ENCODE data around the gene ABCD1. TPM values are rescaled to one million over a fixed set of nuclear protein-coding genes. Genes with fewer than 3 reads are reported as not detected.

ABCD1 gene
- total and polyA plus RNA-seq, 4 donors, result 4.0 to 10.8 (median 7.6) TPM

DNA sequence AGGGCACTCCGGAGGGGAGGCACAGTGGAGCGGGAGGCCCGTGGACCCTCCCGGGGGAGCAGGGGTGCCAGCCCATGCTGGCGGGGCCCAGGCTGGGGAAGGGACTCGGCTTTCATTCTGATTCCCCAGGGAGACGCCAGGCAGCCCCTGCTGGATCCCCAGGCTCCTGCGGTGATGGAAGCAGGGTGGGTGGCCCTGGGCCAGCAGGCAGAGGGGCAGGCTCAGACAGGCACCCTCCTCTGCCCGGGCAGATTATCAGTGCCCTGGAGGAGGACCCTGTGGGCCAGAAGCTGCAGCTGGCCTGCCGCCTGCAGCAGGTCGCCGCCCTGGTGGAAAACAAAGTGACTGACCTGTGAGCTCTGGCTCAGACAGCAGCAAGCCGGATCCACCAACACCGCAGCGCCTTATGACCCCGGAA is 54.0 kb downstream of the ABCD1 start (continued):
- TF ChIP-seq GABPA (IDR thresholded peaks at IDR 0.05 in 1 of 2, conservative IDR thresholded peaks at IDR 0.05 in 1 of 2) (no peak), HNF4A (conservative IDR thresholded peaks at IDR 0.05) (no peak), HNF4G (IDR thresholded peaks at IDR 0.05) (no peak), MAX (IDR thresholded peaks at IDR 0.05) (no peak)

DNA sequence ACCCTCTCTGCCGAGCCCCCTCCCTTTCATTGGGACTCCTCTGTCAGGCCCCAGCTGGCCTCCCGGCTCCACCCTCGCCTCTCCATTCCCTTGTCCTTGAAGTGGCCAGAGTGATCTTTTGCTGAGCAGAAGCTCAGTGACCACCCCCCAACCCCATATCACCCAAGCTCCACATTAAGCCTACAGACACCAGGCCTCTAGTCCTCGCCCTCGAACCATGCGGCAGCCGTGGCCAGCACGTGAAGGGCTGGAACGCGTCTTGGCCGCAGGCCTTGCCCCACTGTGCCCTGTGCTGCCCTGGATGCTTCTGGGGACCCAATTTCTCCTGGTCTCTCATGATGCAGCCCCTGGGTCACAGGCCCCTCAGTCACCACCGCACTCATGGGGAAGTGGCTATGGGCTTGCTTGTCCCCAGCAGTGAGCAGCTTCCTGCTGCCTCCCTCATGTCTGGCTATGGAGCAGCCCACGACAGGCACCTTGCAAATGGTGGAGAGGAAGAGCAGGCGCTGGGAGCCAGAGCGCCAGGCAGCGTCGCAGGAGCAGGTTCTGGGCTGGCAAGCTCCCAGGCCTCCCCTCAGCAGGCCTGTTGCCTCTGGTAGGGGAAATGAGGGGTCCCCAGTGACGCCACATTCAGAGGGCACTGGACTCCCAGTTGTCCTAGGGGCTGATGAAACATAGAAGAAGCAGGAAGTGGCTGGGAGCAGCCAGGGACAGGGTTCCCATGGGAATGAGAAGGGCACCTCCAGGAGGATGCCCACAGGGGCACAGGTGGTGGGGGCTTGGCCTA is 55.4 kb downstream of the ABCD1 start:
- no peaks in the 10 kb centered on the region for H3K27me3 ChIP-seq (ENCODE audit: control insufficient read depth in 4 of 4, insufficient read depth in 4 of 4, low read length in 3 of 4)
- WGBS, result 72% methylated on average over 18 of the region's 18 CpGs
- no peak for DNase-seq (ENCODE audit: low spot score)
- no peaks in the 10 kb centered on the region for H3K9me3 ChIP-seq (ENCODE audit: control insufficient read depth in 4 of 4, low read length in 3 of 4)
- no peak overlapping the region for H3K27ac ChIP-seq (ENCODE audit: low read depth in 1 of 2, low read length in 2 of 2)
- no peaks in the 10 kb centered on the region for H3K4me1 ChIP-seq (ENCODE audit: control insufficient read depth in 4 of 4, insufficient read depth in 4 of 4, low read length in 3 of 4)
- TF ChIP-seq ZBTB33 (IDR thresholded peaks at IDR 0.05) (no peak), GABPA (IDR thresholded peaks at IDR 0.05 in 1 of 2, conservative IDR thresholded peaks at IDR 0.05 in 1 of 2) (no peak), HNF4G (IDR thresholded peaks at IDR 0.05) (no peak), FOXA2 (IDR thresholded peaks at IDR 0.05) (no peak), EGR1 (IDR thresholded peaks at IDR 0.05; ENCODE audit: low read depth in 2 of 2) (no peak), TAF1 (conservative IDR thresholded peaks at IDR 0.05) (no peak), RAD21 (IDR thresholded peaks at IDR 0.05) (no peak)
- TF ChIP-seq, protein P1, sequence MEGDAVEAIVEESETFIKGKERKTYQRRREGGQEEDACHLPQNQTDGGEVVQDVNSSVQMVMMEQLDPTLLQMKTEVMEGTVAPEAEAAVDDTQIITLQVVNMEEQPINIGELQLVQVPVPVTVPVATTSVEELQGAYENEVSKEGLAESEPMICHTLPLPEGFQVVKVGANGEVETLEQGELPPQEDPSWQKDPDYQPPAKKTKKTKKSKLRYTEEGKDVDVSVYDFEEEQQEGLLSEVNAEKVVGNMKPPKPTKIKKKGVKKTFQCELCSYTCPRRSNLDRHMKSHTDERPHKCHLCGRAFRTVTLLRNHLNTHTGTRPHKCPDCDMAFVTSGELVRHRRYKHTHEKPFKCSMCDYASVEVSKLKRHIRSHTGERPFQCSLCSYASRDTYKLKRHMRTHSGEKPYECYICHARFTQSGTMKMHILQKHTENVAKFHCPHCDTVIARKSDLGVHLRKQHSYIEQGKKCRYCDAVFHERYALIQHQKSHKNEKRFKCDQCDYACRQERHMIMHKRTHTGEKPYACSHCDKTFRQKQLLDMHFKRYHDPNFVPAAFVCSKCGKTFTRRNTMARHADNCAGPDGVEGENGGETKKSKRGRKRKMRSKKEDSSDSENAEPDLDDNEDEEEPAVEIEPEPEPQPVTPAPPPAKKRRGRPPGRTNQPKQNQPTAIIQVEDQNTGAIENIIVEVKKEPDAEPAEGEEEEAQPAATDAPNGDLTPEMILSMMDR (IDR thresholded peaks at IDR 0.05; ENCODE audit: low read depth, low read length, missing input control), result no peak
- no peak overlapping the region for H3K4me3 ChIP-seq (ENCODE audit: low read depth in 1 of 3, low read length in 3 of 3)
- H3K9ac ChIP-seq (ENCODE audit: low read depth in 1 of 2, low read length in 2 of 2), result no peak overlapping the region
- peaks cover 0 to 1% (median 0%) of the 10 kb centered on the region in 4 donors for H3K36me3 ChIP-seq (ENCODE audit: control insufficient read depth in 4 of 4, insufficient read depth in 3 of 4, low read depth in 1 of 4, low read length in 3 of 4)

DNA sequence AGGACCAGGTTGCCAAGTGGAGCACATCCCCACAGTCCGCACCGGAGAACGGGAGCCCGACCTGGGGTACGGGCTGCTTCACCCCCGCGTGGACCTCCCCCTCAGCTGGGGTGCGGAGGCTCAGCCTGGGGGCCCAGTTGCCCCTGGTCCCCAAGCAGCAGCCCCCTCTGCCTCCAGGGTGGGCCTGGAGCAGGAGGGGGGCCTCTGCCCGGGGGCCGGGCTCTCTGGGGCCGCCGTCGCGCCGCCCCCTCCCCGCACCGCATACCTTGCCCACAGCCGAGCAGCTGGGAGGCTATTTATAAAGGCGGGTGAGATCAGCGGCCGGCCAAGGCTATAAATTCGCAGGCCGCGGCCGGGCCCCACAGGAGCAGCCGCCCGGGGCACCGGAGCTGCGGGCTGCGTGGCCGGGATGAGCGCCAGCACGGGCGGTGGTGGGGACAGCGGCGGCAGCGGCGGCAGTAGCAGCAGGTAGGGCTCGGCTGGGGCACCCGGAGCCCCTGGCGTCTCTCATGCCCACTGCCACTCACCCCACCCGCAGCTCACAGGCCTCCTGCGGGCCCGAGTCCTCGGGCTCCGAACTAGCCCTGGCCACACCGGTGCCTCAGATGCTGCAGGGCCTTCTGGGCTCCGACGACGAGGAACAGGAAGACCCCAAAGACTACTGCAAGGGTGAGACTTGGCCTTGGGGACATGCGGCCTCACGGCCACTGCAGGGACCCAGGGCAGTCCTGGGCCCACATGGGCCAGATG is 56.2 kb downstream of the ABCD1 start, which contains the start of gene SRPK3:
Gene SRPK3, plus strand, starts transcription at position 364 of the 750 bp plus-strand sequence. Its CDS starts 46 bp downstream, at position 410.
- WGBS, result 37% methylated on average over 52 of the region's 52 CpGs
- Histone ChIP-seq H3K36me3 (ENCODE audit: control insufficient read depth in 4 of 4, insufficient read depth in 3 of 4, low read depth in 1 of 4, low read length in 3 of 4) (peaks cover 0 to 7% (median 2%) of the 10 kb centered on the region in 4 donors), H3K4me3 (ENCODE audit: low read depth in 1 of 3, low read length in 3 of 3) (no peak within 1 kb of the TSS), H3K4me1 (ENCODE audit: control insufficient read depth in 4 of 4, insufficient read depth in 4 of 4, low read length in 3 of 4) (no peaks in the 10 kb centered on the region), H3K9ac (ENCODE audit: low read depth in 1 of 2, low read length in 2 of 2) (no peak within 1 kb of the TSS), H3K27ac (ENCODE audit: low read depth in 1 of 2, low read length in 2 of 2) (no peak within 1 kb of the TSS), H3K9me3 (ENCODE audit: control insufficient read depth in 4 of 4, low read length in 3 of 4) (no peaks in the 10 kb centered on the region), H3K27me3 (ENCODE audit: control insufficient read depth in 4 of 4, insufficient read depth in 4 of 4, low read length in 3 of 4) (no peaks in the 10 kb centered on the region)
- DNase-seq (ENCODE audit: low spot score), result no peak
- TF ChIP-seq MAX (IDR thresholded peaks at IDR 0.05) (no peak), EGR1 (IDR thresholded peaks at IDR 0.05; ENCODE audit: low read depth in 2 of 2) (no peak), HNF4G (IDR thresholded peaks at IDR 0.05) (no peak), NR2F2 (IDR thresholded peaks at IDR 0.05) (no peak), YY1 (IDR thresholded peaks at IDR 0.05) (no peak), JUND (IDR thresholded peaks at IDR 0.05) (no peak), HNF4A (conservative IDR thresholded peaks at IDR 0.05) (no peak), TAF1 (conservative IDR thresholded peaks at IDR 0.05) (no peak), RAD21 (IDR thresholded peaks at IDR 0.05) (no peak), SP1 (IDR thresholded peaks at IDR 0.05) (no peak), RXRA (IDR thresholded peaks at IDR 0.05) (no peak)
- TF ChIP-seq, protein P1 (IDR thresholded peaks at IDR 0.05; ENCODE audit: low read depth, low read length, missing input control), result no peak
- TF ChIP-seq, protein P2, sequence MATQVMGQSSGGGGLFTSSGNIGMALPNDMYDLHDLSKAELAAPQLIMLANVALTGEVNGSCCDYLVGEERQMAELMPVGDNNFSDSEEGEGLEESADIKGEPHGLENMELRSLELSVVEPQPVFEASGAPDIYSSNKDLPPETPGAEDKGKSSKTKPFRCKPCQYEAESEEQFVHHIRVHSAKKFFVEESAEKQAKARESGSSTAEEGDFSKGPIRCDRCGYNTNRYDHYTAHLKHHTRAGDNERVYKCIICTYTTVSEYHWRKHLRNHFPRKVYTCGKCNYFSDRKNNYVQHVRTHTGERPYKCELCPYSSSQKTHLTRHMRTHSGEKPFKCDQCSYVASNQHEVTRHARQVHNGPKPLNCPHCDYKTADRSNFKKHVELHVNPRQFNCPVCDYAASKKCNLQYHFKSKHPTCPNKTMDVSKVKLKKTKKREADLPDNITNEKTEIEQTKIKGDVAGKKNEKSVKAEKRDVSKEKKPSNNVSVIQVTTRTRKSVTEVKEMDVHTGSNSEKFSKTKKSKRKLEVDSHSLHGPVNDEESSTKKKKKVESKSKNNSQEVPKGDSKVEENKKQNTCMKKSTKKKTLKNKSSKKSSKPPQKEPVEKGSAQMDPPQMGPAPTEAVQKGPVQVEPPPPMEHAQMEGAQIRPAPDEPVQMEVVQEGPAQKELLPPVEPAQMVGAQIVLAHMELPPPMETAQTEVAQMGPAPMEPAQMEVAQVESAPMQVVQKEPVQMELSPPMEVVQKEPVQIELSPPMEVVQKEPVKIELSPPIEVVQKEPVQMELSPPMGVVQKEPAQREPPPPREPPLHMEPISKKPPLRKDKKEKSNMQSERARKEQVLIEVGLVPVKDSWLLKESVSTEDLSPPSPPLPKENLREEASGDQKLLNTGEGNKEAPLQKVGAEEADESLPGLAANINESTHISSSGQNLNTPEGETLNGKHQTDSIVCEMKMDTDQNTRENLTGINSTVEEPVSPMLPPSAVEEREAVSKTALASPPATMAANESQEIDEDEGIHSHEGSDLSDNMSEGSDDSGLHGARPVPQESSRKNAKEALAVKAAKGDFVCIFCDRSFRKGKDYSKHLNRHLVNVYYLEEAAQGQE (IDR thresholded peaks at IDR 0.05), result no peak
- TF ChIP-seq, protein P3, sequence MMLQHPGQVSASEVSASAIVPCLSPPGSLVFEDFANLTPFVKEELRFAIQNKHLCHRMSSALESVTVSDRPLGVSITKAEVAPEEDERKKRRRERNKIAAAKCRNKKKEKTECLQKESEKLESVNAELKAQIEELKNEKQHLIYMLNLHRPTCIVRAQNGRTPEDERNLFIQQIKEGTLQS (IDR thresholded peaks at IDR 0.05), result no peak

All from liver (tissue), 9 donors.